Common myeloid progenitor, CD34-positive (primary cell): Measurements from ENCODE around the gene ANKRD33B.

ENCODE experiments used
- CTCF ChIA-PET: fragments of 350-600 bp; sonication (Branson Sonifier 250); formaldehyde crosslinking; loops from one replicate; lab custom pipeline; 2021; ENCODE audit warnings: antibody characterized with exemption; lab: Charles Lee
- POLR2A ChIA-PET: fragments of 350-600 bp; sonication (Branson Sonifier 250); formaldehyde crosslinking; loops from one replicate; lab custom pipeline; 2021; ENCODE audit warnings: antibody characterized with exemption; lab: Charles Lee
- DNase-seq, 3 donors: peaks; one replicate each; pipeline versions ENCODE4 v3.0.0 to v3.0.0-alpha.2; 2013
- H3K27ac ChIP-seq, 2 experiments: 1 replicate in 1 of 2; 2 replicates in 1 of 2; pipeline ENCODE4 v1.7.0; 2013; ENCODE audit warnings: inconsistent platforms in 2 of 2, low read length in 2 of 2, mild to moderate bottlenecking in 2 of 2, low read depth in 1 of 2, moderate library complexity in 1 of 2; ENCODE audit not compliant: severe bottlenecking in 2 of 2, insufficient read depth in 1 of 2, poor library complexity in 1 of 2
- H3K27me3 ChIP-seq, 5 experiments: replicated peaks in 2 of 5; 1 replicate in 3 of 5; 2 replicates in 2 of 5; pipeline versions ENCODE4 v1.6.1 to v1.7.0; 2013; ENCODE audit warnings: low read length in 4 of 5, mild to moderate bottlenecking in 2 of 5, moderate library complexity in 2 of 5, inconsistent platforms in 1 of 5; ENCODE audit not compliant: insufficient read depth in 5 of 5, control insufficient read depth in 4 of 5
- H3K36me3 ChIP-seq, 4 experiments: 1 replicate in 2 of 4; 2 replicates in 2 of 4; pipeline versions ENCODE4 v1.6.1 to v1.7.0; 2013; ENCODE audit warnings: low read length in 3 of 4, control low read depth in 1 of 4, mild to moderate bottlenecking in 1 of 4; ENCODE audit not compliant: control insufficient read depth in 4 of 4, insufficient read depth in 4 of 4
- H3K4me1 ChIP-seq, 4 experiments: 1 replicate in 3 of 4; 2 replicates in 1 of 4; pipeline versions ENCODE4 v1.6.1 to v1.7.1; 2013; ENCODE audit warnings: low read length in 3 of 4, mild to moderate bottlenecking in 3 of 4, control low read depth in 1 of 4, inconsistent platforms in 1 of 4, moderate library complexity in 1 of 4; ENCODE audit not compliant: control insufficient read depth in 4 of 4, insufficient read depth in 4 of 4; ENCODE audit errors: control extremely low read depth in 1 of 4
- H3K4me3 ChIP-seq, 7 experiments: 1 replicate in 4 of 7; 2 replicates in 3 of 7; pipeline versions ENCODE4 v1.5.1 to v1.7.0; 2013; ENCODE audit warnings: mild to moderate bottlenecking in 7 of 7, low read length in 6 of 7, moderate library complexity in 6 of 7, inconsistent platforms in 2 of 7, low read depth in 2 of 7, control low read depth in 1 of 7; ENCODE audit not compliant: insufficient read depth in 4 of 7, control insufficient read depth in 1 of 7; ENCODE audit errors: extremely low read depth in 1 of 7
- H3K9me3 ChIP-seq, 5 experiments: 1 replicate in 4 of 5; 2 replicates in 1 of 5; pipeline versions ENCODE4 v1.6.1 to v1.7.1; 2013; ENCODE audit warnings: low read length in 4 of 5, mild to moderate bottlenecking in 2 of 5, inconsistent platforms in 1 of 5, low read depth in 1 of 5, moderate library complexity in 1 of 5; ENCODE audit not compliant: control insufficient read depth in 4 of 5, insufficient read depth in 2 of 5; ENCODE audit errors: control extremely low read depth in 1 of 5
- WGBS: methylation state at CpG from one replicate; pipeline ENCODE4 v1.1.5; 2013; ENCODE audit not compliant: insufficient coverage; 5-methylcytosine and 5-hydroxymethylcytosine counted together

The ANKRD33B gene

GRCh38 chr5:10593531-10594181, 29.8 kb downstream of the ANKRD33B start:
- no peak for DNase-seq
- H3K27me3 ChIP-seq: no peaks in the 10 kb centered on the region
- H3K4me3 ChIP-seq: no peak overlapping the region
- no peaks in the 10 kb centered on the region for H3K36me3 ChIP-seq
- no peak overlapping the region for H3K27ac ChIP-seq
- ChIA-PET POLR2A (interaction anchor here (0.7 to 2.0 kb wide), 2 partner anchors 9 to 90 kb away, joined by 3 to 10 read pairs; no protein-coding TSS in a partner anchor), CTCF (interaction anchor here (1.0 to 2.9 kb wide), 11 partner anchors 9 to 145 kb away, joined by 3 to 15 read pairs (median 5); no protein-coding TSS in a partner anchor)
- H3K9me3 ChIP-seq: peaks cover 0 to 2% (median 0%) of the 10 kb centered on the region in 5 experiments
- peaks cover 2 to 46% (median 41%) of the 10 kb centered on the region in 4 experiments for H3K4me1 ChIP-seq
- WGBS: 91% methylated on average over 3 of the region's 7 CpGs

- 91% methylated on average over 10 of the region's 11 CpGs for whole genome bisulfite sequencing
- no peaks in the 10 kb centered on the region for H3K27me3 ChIP-seq
- no peak overlapping the region for H3K27ac ChIP-seq
- no peak for DNase-seq
- ChIA-PET CTCF (interaction anchor here (1.0 to 2.9 kb wide), 4 partner anchors 13 to 146 kb away, joined by 3 to 15 read pairs (median 7); no protein-coding TSS in a partner anchor), POLR2A (no interaction called here)
- H3K9me3 ChIP-seq: peaks cover 0 to 6% (median 0%) of the 10 kb centered on the region in 5 experiments
- peaks cover 2 to 38% (median 33%) of the 10 kb centered on the region in 4 experiments for H3K4me1 ChIP-seq
- H3K4me3 ChIP-seq: no peak overlapping the region
- no peaks in the 10 kb centered on the region for H3K36me3 ChIP-seq
Observed at GRCh38 chr5:10594591-10595210, 30.8 kb downstream of the ANKRD33B start.

- POLR2A ChIA-PET: no interaction called here
- H3K9me3 ChIP-seq: peaks cover 0 to 6% (median 0%) of the 10 kb centered on the region in 5 experiments
- no peaks in the 10 kb centered on the region for H3K27me3 ChIP-seq
- H3K27ac ChIP-seq: peak overlapping the region in 1 of 2 experiments; percentile 69
- H3K36me3 ChIP-seq: no peaks in the 10 kb centered on the region
- H3K4me3 ChIP-seq: peak overlapping the region in 2 of 7 experiments; percentile 8 to 60
- WGBS: 100% methylated on average over 3 of the region's 6 CpGs
- CTCF ChIA-PET: interaction anchor here (1.9 to 2.9 kb wide), 2 partner anchors 13 to 32 kb away, joined by 10 to 15 read pairs; no protein-coding TSS in a partner anchor
- H3K4me1 ChIP-seq: peaks cover 0 to 33% (median 28%) of the 10 kb centered on the region in 4 experiments
- no peak for DNase-seq
Observed at GRCh38 chr5:10595293-10595671, 31.4 kb downstream of the ANKRD33B start.

- no peaks in the 10 kb centered on the region for H3K36me3 ChIP-seq
- peaks cover 0 to 6% (median 0%) of the 10 kb centered on the region in 5 experiments for H3K9me3 ChIP-seq
- H3K4me1 ChIP-seq: peaks cover 0 to 28% (median 25%) of the 10 kb centered on the region in 4 experiments
- 24% methylated on average over 8 of the region's 8 CpGs for WGBS
- CTCF ChIA-PET: interaction anchor here (0.8 kb wide), 1 partner anchor 12 kb away, joined by 3 read pairs; no protein-coding TSS in a partner anchor
- H3K27ac ChIP-seq: peak overlapping the region in 1 of 2 experiments; percentile 69
- H3K27me3 ChIP-seq: no peaks in the 10 kb centered on the region
- H3K4me3 ChIP-seq: peak overlapping the region in 4 of 7 experiments; percentile 8 to 60 (median 27)
- peak; percentile 57 to 80 (median 78) for DNase-seq
- POLR2A ChIA-PET: no interaction called here
Observed at GRCh38 chr5:10595672-10596309, 31.9 kb downstream of the ANKRD33B start.

GRCh38 chr5:10596310-10596703, 32.4 kb downstream of the ANKRD33B start:
- DNase-seq: no peak
- CTCF ChIA-PET: interaction anchor here (0.8 to 1.1 kb wide), 2 partner anchors 11 to 62 kb away, joined by 3 read pairs; no protein-coding TSS in a partner anchor
- H3K4me3 ChIP-seq: peak overlapping the region in 4 of 7 experiments; percentile 8 to 60 (median 27)
- H3K4me1 ChIP-seq: peaks cover 0 to 30% (median 25%) of the 10 kb centered on the region in 4 experiments
- H3K27ac ChIP-seq: peak overlapping the region in 1 of 2 experiments; percentile 69
- 100% methylated on average over 2 of the region's 3 CpGs for WGBS
- H3K27me3 ChIP-seq: no peaks in the 10 kb centered on the region
- POLR2A ChIA-PET: no interaction called here
- H3K9me3 ChIP-seq: peaks cover 0 to 6% (median 0%) of the 10 kb centered on the region in 5 experiments
- no peaks in the 10 kb centered on the region for H3K36me3 ChIP-seq

- Histone ChIP-seq H3K36me3 (no peaks in the 10 kb centered on the region), H3K27ac (no peak overlapping the region), H3K27me3 (no peaks in the 10 kb centered on the region), H3K9me3 (peaks cover 0 to 6% (median 0%) of the 10 kb centered on the region in 5 experiments), H3K4me1 (peaks cover 0 to 34% (median 29%) of the 10 kb centered on the region in 4 experiments), H3K4me3 (no peak overlapping the region)
- no CpG with 5 or more reads among the region's 1 CpG for WGBS
- no peak for DNase-seq
- ChIA-PET CTCF (interaction anchor here (1.1 kb wide), 1 partner anchor 63 kb away, joined by 3 read pairs; no protein-coding TSS in a partner anchor), POLR2A (no interaction called here)
Observed at GRCh38 chr5:10596886-10597451, 33.1 kb downstream of the ANKRD33B start.
